HG02642 (cell line): Measurements from ENCODE around the gene TTC22.
A peak's percentile ranks its signal among the peaks of the same experiment; 100 is the strongest.

ENCODE experiments used
- ATAC-seq: cut with Tn5 transposase; IDR thresholded peaks from one replicate; pipeline ENCODE4 v1.9.1; 2021; ENCODE audit warnings: mild to moderate bottlenecking; ENCODE audit not compliant: unreplicated experiment, poor library complexity

Gene TTC22

GRCh38 chr1:54800899-54801759 lies at the start of gene TTC22:
Gene TTC22, minus strand, starts transcription at chr1:54801323. Its CDS starts 160 bp downstream, at chr1:54801163.
- ATAC-seq = peak; percentile 84

- no peak for ATAC-seq
Observed at GRCh38 chr1:54850737-54851136, 49.6 kb upstream of the TTC22 start.

GRCh38 chr1:54850069-54850730 lies 49.1 kb upstream of the TTC22 start:
- no peak for ATAC-seq

GRCh38 chr1:54849219-54850068 lies 48.3 kb upstream of the TTC22 start:
- ATAC-seq = no peak

- no peak for ATAC-seq
Observed at GRCh38 chr1:54848134-54848948, 47.2 kb upstream of the TTC22 start.

GRCh38 chr1:54846716-54847284 lies 45.7 kb upstream of the TTC22 start:
- no peak for ATAC-seq

- no peak for ATAC-seq
Observed at GRCh38 chr1:54846301-54846700, 45.2 kb upstream of the TTC22 start.

- no peak for ATAC-seq
Observed at GRCh38 chr1:54845772-54846171, 44.6 kb upstream of the TTC22 start.

GRCh38 chr1:54844564-54844963 lies 43.4 kb upstream of the TTC22 start:
- no peak for ATAC-seq

- ATAC-seq = no peak
Observed at GRCh38 chr1:54843449-54843848, 42.3 kb upstream of the TTC22 start.

- no peak for ATAC-seq
Observed at GRCh38 chr1:54842963-54843362, 41.8 kb upstream of the TTC22 start.

GRCh38 chr1:54842206-54842915 lies 41.2 kb upstream of the TTC22 start:
- ATAC-seq = no peak

GRCh38 chr1:54839824-54840223 lies 38.7 kb upstream of the TTC22 start:
- no peak for ATAC-seq

GRCh38 chr1:54838565-54839180 lies 37.5 kb upstream of the TTC22 start:
- no peak for ATAC-seq

GRCh38 chr1:54837002-54837853 lies 36.1 kb upstream of the TTC22 start:
- no peak for ATAC-seq

- no peak for ATAC-seq
Observed at GRCh38 chr1:54836594-54836993, 35.5 kb upstream of the TTC22 start.

GRCh38 chr1:54835970-54836369 lies 34.8 kb upstream of the TTC22 start:
- no peak for ATAC-seq
